Jurkat, Clone E6-1 (cell line): ENCODE data around the gene TWF2.

Source experiments
- DNase-seq: peaks from one replicate; pipeline ENCODE4 v3.0.0-alpha.2; 2011; ENCODE audit warnings: low read depth, low spot score
- H3K4me3 ChIP-seq: 2 replicates; pipeline ENCODE4 v1.5.1; 2011; ENCODE audit warnings: mild to moderate bottlenecking, low read length, control low read depth, moderate library complexity

TWF2 gene

DNA sequence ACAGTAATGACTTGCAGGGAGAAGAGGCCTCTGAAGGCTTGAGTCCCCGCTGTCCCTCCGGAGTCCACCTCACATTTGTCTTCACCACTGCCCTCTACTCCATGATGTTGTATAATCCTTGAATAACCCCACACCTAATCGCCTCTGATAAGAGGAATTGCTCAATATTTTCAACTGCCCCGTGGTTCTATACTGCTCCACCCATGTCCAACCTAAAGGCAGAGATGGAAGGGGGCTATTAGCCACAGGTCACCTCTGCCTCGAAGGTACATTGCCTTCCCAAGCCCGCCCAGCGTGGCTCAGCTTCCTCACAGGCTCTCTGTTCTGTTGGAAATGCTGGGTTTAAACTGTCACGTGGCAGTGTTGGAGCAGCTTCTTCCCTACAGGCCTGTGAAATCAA, 26.0 kb downstream of the TWF2 start:
- no peak overlapping the region for H3K4me3 ChIP-seq
- DNase-seq: no peak

DNA sequence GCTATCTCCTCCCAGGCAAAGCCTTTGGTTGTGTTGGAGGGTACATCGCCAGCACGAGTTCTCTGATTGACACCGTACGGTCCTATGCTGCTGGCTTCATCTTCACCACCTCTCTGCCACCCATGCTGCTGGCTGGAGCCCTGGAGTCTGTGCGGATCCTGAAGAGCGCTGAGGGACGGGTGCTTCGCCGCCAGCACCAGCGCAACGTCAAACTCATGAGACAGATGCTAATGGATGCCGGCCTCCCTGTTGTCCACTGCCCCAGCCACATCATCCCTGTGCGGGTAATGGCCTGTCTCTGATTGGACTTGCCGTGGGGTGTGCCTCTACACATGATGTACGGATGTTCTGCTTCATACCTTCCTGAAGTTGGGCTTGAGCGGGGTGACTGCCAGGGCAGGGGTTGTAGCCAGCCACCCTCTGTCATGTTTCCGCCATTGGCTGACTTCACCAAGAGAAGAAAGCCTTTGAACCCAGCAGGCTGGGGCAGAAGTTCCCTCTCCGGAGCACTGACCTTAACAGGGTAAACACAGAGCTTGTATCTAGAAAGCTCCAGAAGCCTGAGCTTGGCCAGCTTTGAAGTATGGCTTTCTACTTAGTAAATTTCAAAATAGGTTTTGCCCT, 27.6 kb downstream of the TWF2 start:
- DNase-seq: no peak
- H3K4me3 ChIP-seq: no peak overlapping the region

DNA sequence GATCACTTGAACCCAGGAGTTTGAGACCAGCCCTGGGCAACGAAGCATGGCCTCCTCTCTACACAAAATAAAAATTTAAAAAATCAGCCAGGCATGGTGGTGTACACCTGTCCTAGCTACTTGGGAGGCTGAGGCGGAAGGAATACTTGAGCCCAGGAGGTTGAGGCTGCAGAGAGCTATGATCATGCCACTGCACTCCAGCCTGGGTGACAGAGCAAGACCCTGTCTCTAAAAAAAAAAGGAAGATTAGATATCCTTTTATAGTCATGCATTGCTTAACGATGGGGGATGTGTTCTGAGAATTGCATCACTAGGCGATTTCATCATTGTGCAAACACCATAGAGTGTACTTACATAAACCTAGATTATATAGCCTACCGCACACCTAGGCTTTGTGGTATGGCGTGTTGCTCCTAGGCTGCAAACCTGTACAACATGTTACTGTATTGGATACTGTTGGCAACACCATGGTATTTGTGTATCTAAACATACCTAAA, 28.4 kb downstream of the TWF2 start:
- DNase-seq: no peak
- H3K4me3 ChIP-seq: no peak overlapping the region

DNA sequence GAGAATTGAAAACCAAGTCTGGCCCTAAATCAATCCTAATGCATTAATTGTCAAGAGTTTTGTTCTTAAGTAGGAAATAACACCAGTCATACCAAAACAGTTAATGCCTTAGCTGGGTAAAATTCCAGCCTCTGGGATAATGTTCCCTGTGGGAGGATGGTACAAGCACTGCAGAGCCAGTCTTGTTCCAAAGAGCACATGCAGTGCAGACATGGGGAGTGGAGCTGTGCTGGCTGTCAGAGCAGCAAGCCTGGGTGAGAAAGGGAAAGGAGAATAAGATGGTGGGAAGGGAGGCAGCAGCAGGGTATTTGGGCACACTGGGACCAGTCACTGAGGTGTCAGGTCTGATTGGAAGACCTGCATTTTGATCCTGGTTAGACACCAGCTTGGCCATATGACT, 28.9 kb downstream of the TWF2 start:
- no peak overlapping the region for H3K4me3 ChIP-seq
- no peak for DNase-seq

DNA sequence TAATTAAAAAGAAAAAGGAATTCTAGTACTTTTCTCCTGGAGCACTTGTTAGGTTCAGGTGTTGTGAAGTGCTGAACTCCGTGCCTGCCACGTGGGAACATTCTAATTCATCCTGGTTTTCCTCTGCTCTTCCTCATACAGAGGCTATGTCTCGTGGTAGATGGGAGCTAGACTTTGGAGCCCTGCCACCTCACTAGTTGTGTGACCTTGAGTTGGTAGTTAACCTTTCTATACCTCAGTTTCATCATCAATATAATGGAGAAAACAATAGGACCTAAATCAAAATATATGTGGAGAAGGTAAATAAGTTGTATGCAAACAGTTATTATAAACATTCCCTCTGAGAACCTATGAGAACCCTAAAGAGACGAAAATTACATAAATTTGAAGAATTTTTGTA, 30.4 kb downstream of the TWF2 start:
- no peak overlapping the region for H3K4me3 ChIP-seq
- DNase-seq: no peak

DNA sequence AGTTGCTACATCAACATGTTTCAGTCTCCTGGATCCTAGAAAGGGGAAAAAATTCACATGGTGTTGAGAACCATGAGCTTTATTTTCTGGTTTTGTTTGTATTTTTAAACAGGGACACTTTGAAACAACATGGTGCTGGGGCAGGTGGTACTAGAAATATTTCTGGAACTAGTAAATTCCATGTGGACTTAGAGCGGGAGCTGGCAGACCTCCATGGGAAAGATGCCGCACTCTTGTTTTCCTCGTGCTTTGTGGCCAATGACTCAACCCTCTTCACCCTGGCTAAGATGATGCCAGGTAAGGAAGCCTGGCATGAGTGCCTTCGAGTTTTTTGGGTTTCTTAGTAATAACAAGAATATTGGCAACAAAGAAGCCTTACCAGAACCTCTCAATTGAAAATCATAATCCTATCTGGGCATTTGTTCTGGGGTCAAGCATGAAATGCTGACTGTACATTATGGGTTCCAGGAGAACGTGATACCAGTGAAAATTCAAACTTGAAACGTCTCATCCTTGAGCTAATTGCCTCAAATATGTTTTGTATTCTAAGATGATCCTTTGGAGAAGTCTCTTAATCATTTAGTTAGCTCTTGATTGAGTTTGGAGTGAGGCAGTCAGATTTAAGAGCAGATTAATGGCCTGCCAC, 33.1 kb downstream of the TWF2 start:
- no peak for DNase-seq
- no peak overlapping the region for H3K4me3 ChIP-seq

DNA sequence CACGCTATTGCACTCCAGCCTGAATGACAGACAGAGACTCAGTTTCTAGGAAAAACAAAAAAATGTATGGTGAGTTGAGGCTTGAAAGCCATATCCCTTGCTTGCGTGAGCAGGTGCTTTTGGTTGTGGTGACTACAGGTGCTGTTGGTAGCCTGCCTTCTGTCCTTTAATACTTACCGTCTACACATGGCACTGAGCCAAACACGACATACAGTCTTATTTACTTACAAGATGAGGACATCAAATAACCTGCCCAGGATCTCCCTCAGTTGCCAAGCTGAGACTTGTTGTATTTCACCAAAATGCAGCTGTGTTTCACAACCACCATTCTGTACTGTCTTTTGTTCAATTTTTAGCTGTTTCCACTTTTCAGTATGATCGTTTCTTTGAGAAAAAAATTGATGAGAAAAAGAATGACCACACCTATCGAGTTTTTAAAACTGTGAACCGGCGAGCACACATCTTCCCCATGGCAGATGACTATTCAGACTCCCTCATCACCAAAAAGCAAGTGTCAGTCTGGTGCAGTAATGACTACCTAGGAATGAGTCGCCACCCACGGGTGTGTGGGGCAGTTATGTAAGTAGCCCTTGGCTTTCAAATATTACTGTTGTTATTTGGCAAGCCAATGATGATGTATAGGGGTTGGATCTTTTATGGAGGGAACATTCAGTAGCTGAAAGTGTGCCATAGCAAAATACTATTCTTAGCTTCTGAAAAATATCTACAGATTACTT, 34.5 kb downstream of the TWF2 start:
- no peak overlapping the region for H3K4me3 ChIP-seq
- no peak for DNase-seq

DNA sequence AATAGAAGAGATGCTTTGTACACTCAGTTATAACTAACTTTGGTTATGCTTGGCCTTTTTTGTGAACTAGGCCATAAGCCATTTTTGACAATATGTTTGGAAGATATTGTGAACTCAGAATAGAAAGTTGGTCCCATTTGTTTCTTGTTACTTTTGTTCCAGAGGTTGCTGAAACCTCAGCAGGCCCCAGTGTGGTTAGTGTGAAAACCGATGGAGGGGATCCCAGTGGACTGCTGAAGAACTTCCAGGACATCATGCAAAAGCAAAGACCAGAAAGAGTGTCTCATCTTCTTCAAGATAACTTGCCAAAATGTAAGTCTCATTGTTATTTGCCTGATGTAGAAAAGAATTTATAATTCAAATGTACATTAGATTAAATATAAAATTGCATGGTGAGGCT, 35.3 kb downstream of the TWF2 start:
- no peak overlapping the region for H3K4me3 ChIP-seq
- no peak for DNase-seq

DNA sequence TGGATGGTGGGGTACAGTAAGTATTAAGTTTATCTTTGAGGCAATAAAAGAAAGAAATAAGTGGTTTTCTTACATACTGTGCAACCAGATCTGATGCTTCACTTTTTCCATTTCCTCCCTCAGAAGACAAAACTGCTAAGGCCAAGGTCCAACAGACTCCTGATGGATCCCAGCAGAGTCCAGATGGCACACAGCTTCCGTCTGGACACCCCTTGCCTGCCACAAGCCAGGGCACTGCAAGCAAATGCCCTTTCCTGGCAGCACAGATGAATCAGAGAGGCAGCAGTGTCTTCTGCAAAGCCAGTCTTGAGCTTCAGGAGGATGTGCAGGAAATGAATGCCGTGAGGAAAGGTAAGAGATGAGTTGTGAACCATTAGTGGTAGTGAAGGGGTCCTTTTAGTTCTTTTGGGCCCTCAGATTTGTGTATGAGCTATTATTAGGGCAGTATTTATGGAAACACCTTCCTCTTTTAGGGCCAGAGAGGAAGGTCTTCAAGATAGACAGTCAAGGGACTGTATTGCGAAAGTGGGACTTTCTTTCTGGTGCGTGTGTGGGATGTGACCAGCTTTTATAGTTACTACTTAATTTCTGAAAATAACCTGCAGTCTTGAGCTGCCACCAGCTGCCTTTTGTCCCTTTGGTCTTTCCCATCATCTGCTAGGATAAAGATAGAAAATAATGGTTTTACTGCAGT, 36.4 kb downstream of the TWF2 start:
- no peak for DNase-seq
- no peak overlapping the region for H3K4me3 ChIP-seq

DNA sequence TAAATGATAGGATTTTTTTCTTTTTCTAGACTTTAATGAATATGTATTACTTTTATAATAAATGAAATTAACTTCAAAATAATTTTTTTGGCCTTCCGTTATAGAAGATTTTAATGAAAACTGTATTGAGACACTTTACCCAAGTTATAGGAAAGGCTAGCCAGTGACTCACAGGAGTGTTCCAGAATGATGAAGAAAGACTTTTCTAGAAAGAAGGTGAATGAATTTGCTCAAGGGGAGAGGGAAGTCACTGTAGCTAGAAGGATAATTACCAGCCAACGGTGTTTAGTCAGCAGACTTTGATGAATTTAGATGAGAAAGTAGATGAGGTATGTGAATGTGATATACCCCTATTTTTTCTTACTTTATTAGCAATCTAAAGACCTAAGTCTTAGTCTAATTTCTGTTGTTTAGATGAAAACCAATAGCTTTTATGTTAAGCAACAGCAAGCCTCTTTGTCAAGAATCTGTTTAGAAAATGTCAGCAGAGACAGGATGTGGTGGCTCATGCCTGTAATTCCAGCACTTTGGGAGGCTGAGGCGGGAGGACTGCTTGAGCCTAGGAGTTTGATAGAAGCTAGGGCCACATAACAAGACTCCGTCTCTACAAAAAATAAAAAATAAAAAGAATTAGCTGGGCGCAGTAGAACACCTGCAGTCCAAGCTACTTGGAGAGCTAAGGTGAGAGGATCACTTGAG, 37.8 kb downstream of the TWF2 start:
- H3K4me3 ChIP-seq: no peak overlapping the region
- DNase-seq: no peak

DNA sequence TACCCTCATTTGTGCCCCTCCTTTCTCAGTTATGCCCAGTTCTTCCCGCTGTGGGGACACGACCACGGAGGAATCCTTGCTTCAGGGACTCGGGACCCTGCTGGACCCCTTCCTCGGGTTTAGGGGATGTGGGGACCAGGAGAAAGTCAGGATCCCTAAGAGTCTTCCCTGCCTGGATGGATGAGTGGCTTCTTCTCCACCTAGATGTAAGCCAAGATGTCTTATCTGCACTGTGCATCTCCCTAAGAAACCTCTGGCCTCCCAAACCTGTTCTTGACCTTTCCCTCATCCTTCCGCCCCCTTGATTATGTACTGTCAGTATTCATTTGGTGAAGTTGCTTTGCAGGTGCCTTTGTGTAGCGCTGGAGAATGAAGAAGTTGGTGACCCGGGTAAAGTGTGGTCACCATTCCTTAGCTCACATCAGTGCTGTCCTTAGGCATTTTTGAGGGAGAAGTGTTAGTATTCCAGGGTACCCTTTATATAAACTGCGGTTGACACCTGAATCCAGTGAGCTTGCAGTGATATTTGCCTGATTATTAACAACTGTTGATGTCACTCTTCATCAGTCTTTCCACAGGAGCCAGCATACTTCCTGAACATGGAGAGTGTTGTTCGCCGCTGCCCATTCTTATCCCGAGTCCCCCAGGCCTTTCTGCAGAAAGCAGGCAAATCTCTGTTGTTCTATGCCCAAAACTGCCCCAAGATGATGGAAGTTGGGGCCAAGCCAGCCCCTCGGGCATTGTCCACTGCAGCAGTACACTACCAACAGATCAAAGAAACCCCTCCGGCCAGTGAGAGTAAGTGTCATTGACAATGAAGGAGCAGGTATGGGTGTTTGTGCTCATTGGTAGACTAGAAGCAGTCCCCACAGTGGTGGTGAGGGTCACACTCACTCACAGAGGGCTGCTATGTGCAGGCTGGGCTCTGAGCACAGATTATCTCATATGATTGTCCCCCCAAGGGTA, 40.0 kb downstream of the TWF2 start:
- H3K4me3 ChIP-seq: peak overlapping the region; percentile 86
- DNase-seq: no peak

DNA sequence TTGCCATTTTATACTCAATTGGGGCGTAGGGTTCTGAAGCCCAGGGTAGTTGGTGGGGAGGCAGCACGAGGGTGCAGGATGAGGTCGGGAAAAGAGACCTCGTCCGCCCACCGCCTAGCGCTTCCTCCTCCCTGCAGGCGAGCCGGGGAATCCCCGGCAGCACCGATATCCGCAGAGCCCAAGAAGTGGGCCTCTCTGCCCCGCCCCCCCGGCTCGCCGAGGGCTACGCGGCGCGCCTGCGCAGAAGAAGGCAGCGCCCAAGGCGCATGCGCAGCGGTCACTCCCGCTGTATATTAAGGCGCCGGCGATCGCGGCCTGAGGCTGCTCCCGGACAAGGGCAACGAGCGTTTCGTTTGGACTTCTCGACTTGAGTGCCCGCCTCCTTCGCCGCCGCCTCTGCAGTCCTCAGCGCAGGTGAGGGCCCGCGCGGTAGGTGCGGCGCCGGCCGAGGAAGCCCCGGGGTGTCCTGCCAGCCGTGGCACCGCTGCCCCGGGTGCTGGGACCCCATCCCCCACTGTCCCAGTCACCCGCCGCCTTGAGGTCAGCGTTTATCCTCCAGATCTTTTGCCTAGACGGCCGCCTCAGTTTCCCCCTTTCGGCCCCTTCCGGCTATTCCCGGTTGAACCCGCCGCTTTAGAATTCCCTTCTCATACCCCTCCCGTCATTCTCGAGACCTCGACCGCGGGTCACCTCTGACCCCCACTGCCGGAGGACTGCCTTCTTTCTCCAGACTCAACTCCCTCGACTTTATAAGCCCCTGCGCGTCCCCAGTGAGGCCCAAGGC, 40.9 kb downstream of the TWF2 start, which contains the start of gene ALAS1:
TSS of gene ALAS1 (plus strand) at position 319 of the 784 bp plus-strand sequence. CDS start 1,082 bp downstream, outside the sequence.
- DNase-seq: peak; percentile 79
- H3K4me3 ChIP-seq: peak within 1 kb of the TSS; percentile 86

DNA sequence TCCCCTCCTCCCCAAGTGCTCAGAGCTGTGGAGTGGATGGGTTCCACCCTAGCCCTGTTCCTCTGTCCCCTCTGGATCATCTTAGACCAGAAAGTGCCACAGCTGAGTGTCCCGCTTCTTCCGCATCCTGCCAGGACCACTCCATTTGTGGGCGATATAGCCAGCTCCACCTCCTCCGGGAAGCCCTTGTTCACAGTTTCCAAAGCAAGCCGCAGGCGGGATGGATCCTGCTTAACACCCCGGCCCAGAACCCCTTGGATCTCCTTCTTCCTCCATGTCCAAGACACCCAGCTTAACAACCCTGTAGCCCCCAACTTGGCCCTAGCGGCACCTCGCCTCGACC, 41.5 kb downstream of the TWF2 start:
- peak overlapping the region; percentile 86 for H3K4me3 ChIP-seq
- no peak for DNase-seq

DNA sequence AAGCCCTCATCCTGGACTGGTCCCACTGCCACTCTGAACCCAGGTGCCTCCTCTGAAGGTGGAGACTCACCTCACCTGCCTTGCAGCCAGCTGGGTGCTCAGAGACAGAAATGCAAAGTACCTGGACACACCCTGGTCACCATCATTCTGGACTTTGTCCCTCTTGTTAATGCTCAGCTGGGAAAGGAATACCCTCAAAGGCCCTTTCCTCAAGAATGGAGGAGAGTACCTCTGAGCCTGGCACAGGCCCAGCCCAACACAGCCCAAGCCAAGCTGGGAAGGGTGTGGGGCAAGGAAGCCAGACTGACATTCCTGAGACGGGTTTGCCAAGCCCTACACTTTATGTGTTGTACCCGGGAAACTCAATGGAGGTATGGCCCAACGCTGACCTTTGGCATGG, 42.0 kb downstream of the TWF2 start:
- no peak overlapping the region for H3K4me3 ChIP-seq
- no peak for DNase-seq

DNA sequence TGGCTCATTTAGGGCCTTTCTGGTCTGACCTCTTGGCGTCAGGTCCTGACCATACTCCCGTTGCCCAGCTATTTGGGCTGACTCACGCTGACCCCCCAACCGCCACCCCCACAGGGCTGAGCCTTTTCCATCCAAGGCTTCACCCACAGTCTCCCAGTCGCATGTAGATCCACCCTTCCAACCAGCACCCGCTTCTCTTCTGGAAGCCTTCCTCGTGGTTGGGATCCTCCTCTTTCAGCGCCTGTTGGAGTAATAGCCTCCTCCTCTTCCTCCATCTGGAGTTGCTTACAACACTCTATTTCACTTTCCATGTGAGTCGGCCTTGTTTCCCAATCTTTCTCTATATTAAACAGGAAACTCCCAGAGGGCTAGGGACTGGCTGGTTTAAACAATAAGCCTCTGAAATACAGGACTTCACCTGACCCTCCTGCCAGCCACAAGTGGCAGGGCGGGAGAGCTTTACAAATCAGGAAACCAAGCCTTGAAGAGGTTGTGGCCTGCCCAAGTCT, 43.1 kb downstream of the TWF2 start:
- no peak for DNase-seq
- H3K4me3 ChIP-seq: no peak overlapping the region

DNA sequence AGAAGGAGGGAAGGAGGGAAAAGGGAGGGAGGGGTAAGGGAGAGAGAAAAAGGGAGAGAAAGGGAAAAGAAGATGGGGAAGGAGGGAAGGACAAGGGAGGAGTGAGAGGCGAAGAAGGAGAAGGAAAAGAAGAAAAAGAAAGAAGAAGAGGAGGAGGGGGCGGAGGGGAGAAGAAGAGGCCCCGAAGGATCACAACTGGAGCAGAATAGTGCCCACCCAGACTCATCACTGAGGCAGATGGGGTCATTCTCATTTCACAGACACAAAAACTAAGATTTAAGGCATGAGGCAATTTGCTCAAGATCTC, 43.7 kb downstream of the TWF2 start:
- no peak for DNase-seq
- no peak overlapping the region for H3K4me3 ChIP-seq

DNA sequence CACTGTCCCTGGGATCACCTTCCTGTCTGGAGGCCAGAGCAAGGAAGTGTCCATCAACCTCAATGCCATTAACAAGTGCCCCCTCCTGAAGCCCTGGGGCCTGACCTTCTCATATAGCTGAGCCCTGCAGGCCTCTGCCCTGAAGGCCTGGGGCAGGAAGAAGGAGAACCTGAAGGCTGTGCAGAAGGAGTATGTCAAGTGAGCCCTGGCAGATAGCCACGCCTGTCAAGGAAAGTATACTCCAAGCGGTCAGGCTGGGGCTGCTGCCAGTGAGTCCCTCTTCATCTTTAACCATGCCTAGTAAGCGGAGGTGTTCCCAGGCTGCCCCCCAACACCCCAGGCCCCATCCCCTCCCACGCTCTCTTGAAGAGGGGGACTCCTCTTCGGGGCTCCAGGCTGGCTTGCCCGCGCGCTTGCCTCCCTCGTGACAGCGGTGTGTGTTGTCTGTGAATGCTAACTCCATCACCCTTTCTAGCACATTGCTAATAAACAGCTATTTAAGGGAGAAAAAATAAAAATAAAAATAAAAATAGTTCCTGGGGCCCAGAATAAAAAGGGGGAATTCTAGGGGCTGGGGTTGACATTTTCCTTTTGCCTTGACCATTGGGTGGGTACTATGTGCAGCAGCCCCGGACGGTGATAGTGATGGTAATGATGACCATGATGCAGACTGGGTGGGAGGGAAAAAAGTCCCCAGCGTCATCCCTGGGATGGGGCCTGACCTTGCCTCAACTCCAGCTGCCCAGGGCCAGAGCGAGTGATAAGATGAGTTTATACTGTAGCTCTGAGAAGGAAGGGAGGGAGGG, 44.3 kb downstream of the TWF2 start:
- no peak overlapping the region for H3K4me3 ChIP-seq
- no peak for DNase-seq
